K562 (cell line): ENCODE measurements around the gene C9orf50. TPM values are rescaled to one million over a fixed set of nuclear protein-coding genes. Genes with fewer than 3 reads are reported as not detected.
A peak's percentile ranks its signal among the peaks of the same experiment; 100 is the strongest.

Experiments
- BRD4 ChIP-seq: fragments of 200-600 bp; sonication (generic); IDR thresholded peaks from 2 replicates; pipeline ENCODE4 v1.6.1; 2017; ENCODE audit warnings: inconsistent platforms
- CBFA2T3 ChIP-seq: fragments of 450-650 bp; IDR thresholded peaks from 2 replicates; pipeline ENCODE4 v1.6.1; 2017
- CTBP1 ChIP-seq: fragments of 450-650 bp; IDR thresholded peaks from 2 replicates; pipeline ENCODE4 v1.6.1; 2016; ENCODE audit warnings: borderline replicate concordance
- DDX20 ChIP-seq: fragments of 450-650 bp; IDR thresholded peaks from 2 replicates; pipeline ENCODE4 v1.6.1; 2016; ENCODE audit warnings: missing genetic modification characterization, low read depth, mild to moderate bottlenecking, missing compliant biosample characterization, moderate library complexity
- DNMT1 ChIP-seq: fragments of 450-650 bp; IDR thresholded peaks from 2 replicates; pipeline ENCODE4 v1.6.1; 2016; ENCODE audit warnings: antibody characterized with exemption, mild to moderate bottlenecking
- HBP1 ChIP-seq: fragments of 450-650 bp; formaldehyde crosslinking; IDR thresholded peaks from 2 replicates; pipeline ENCODE4 v1.4.0; 2022; ENCODE audit warnings: missing genetic modification characterization
- HES1 ChIP-seq: fragments of 450-650 bp; IDR thresholded peaks from 2 replicates; pipeline ENCODE4 v1.6.1; 2016; ENCODE audit warnings: low read depth, mild to moderate bottlenecking, moderate library complexity
- HLTF ChIP-seq: fragments of 450-650 bp; IDR thresholded peaks from 2 replicates; pipeline ENCODE4 v1.6.1; 2016
- MED1 ChIP-seq: sonication (generic); formaldehyde crosslinking; IDR thresholded peaks from 2 replicates; pipeline ENCODE4 v1.8.1; 2023; ENCODE audit warnings: missing genetic modification reagents, borderline replicate concordance
- MLLT1 ChIP-seq, 2 experiments: fragments of 450-650 bp; IDR thresholded peaks; 2 replicates each; pipeline ENCODE4 v1.6.1; 2016
- NFATC3 ChIP-seq: fragments of 450-650 bp; IDR thresholded peaks from 2 replicates; pipeline ENCODE4 v1.6.1; 2017; ENCODE audit warnings: mild to moderate bottlenecking
- NFYB ChIP-seq: IDR thresholded peaks from 2 replicates; pipeline ENCODE4 v1.6.1; 2011; ENCODE audit warnings: mild to moderate bottlenecking, moderate library complexity; ENCODE audit not compliant: insufficient read length; ENCODE audit errors: extremely low read depth
- PRPF4 ChIP-seq: fragments of 200-400 bp; formaldehyde crosslinking; IDR thresholded peaks from one replicate; pipeline ENCODE4 v1.6.1; 2017; ENCODE audit warnings: low read length, low read depth, mild to moderate bottlenecking; ENCODE audit not compliant: insufficient read depth, poor library complexity, severe bottlenecking
- SAFB ChIP-seq: fragments of 200-400 bp; formaldehyde crosslinking; IDR thresholded peaks from 2 replicates; pipeline ENCODE4 v1.6.1; 2017; ENCODE audit warnings: low read depth, low read length, borderline replicate concordance
- SMAD4 ChIP-seq: fragments of 250-450 bp; sonication (Bioruptor Pico); conservative IDR thresholded peaks from 2 replicates; pipeline ENCODE4 v1.8.0; 2021; ENCODE audit warnings: inconsistent platforms, mild to moderate bottlenecking, moderate library complexity
- SMARCA5 ChIP-seq: fragments of 450-650 bp; IDR thresholded peaks from 2 replicates; pipeline ENCODE4 v1.6.1; 2016
- SMARCE1 ChIP-seq: fragments of 450-650 bp; IDR thresholded peaks from 2 replicates; pipeline ENCODE4 v1.7.1; 2016; ENCODE audit warnings: mild to moderate bottlenecking
- SUPT5H ChIP-seq: fragments of 450-650 bp; IDR thresholded peaks from 2 replicates; pipeline ENCODE4 v1.6.1; 2016
- THRB ChIP-seq: fragments of 450-650 bp; formaldehyde crosslinking; conservative IDR thresholded peaks from 2 replicates; pipeline ENCODE4 v1.4.0; 2022; ENCODE audit warnings: mild to moderate bottlenecking, missing genetic modification characterization
- USF1 ChIP-seq: sonication (generic); formaldehyde crosslinking; IDR thresholded peaks from 2 replicates; pipeline ENCODE4 v1.9.0; 2022; ENCODE audit warnings: mild to moderate bottlenecking, missing genetic modification reagents
- ZNF134 ChIP-seq: fragments of 250-450 bp; sonication (Bioruptor Pico); conservative IDR thresholded peaks from 2 replicates; pipeline ENCODE4 v1.4.0; 2020
- ZNF146 ChIP-seq: IDR thresholded peaks from one replicate; pipeline ENCODE4 v1.6.1; 2018; ENCODE audit warnings: missing compliant biosample characterization; ENCODE audit not compliant: unreplicated experiment
- ZNF282 ChIP-seq: sonication (generic); formaldehyde crosslinking; IDR thresholded peaks from 2 replicates; pipeline ENCODE4 v1.8.1; 2023; ENCODE audit warnings: missing genetic modification reagents
- ZNF511 ChIP-seq: sonication (generic); formaldehyde crosslinking; IDR thresholded peaks from 2 replicates; pipeline ENCODE4 v1.8.0; 2022; ENCODE audit warnings: mild to moderate bottlenecking, missing genetic modification reagents
- polyA plus RNA-seq, 8 experiments: library from polyadenylated mRNA; depleted of rRNA in 4 of 8; stranded (reverse) in 5 of 8; unstranded in 3 of 8; fragments of >200 nt; fragmentation: Nextera tagmentation in 2 of 8; fragmentation: Illumina TruSeq in 1 of 8; extraction: Ambion mirVana in 2 of 8; extraction: Trizol in 1 of 8; gene quantifications; 2 replicates each; pipeline versions ENCODE4 v1.2.1 to v1.2.3, GENCODE V29; 2011 to 2014; ENCODE audit warnings: inconsistent platforms in 1 of 8, missing spikeins in 1 of 8
- total RNA-seq, 7 experiments: library from RNA; depleted of rRNA in 6 of 7; stranded (reverse); fragments of >200 nt in 6 of 7; fragmentation: Illumina TruSeq in 2 of 7; extraction: Trizol in 2 of 7; gene quantifications; 2 replicates each; pipeline versions ENCODE4 v1.2.1 to v1.2.3, GENCODE V29; 2011 to 2021; ENCODE audit warnings: low replicate concordance in 1 of 7

Gene C9orf50
- total and polyA plus RNA-seq, 9 of the 15 experiments (the other 6 are each of a cell fraction or from before 2014, with no cell fraction given), result not detected

GRCh38 chr9:129641750-129642585 lies 21.1 kb upstream of the C9orf50 start, which contains the start of gene ASB6 (continued):
- TF ChIP-seq HES1 (no peak), USF1 (CRISPR knock-in tag) (no peak), HBP1 (CRISPR knock-in tag) (no peak), DDX20 (tag) (no peak), NFATC3 (no peak), SAFB (peak; percentile 97), BRD4 (no peak), SMARCA5 (no peak), THRB (no peak), HLTF (no peak), PRPF4 (no peak), CBFA2T3 (peak; percentile 26; the same call in 1 of the 2 replicates), NFYB (no peak), ZNF146 (CRISPR knock-in tag) (no peak), MED1 (CRISPR knock-in tag) (no peak), SUPT5H (no peak; the same call in none of the 2 replicates), DNMT1 (no peak), CTBP1 (peak; percentile 97), SMAD4 (CRISPR knock-in tag) (peak; percentile 75), SMARCE1 (no peak), MLLT1 (IDR thresholded peaks at IDR 0.05) (no peak; a peak in 1 of 4 replicates), ZNF282 (CRISPR knock-in tag) (peak; percentile 69; the same call in 1 of the 2 replicates), ZNF134 (peak; percentile 95), ZNF511 (CRISPR knock-in tag) (peak; percentile 42; the same call in 1 of the 2 replicates)
